Measurements from ENCODE around the gene STK11. TPM values are rescaled to one million over a fixed set of nuclear protein-coding genes. Genes with fewer than 3 reads are reported as not detected.
A peak's percentile ranks its signal among the peaks of the same experiment; 100 is the strongest.

The STK11 gene, protein sequence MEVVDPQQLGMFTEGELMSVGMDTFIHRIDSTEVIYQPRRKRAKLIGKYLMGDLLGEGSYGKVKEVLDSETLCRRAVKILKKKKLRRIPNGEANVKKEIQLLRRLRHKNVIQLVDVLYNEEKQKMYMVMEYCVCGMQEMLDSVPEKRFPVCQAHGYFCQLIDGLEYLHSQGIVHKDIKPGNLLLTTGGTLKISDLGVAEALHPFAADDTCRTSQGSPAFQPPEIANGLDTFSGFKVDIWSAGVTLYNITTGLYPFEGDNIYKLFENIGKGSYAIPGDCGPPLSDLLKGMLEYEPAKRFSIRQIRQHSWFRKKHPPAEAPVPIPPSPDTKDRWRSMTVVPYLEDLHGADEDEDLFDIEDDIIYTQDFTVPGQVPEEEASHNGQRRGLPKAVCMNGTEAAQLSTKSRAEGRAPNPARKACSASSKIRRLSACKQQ
- 10 to 100 TPM; 39.4 to 59.5 TPM for total RNA-seq
- polyA plus RNA-seq = 10 to 100 TPM; 30.1 to 58.9 TPM
- long read RNA-seq, donor 1, partial matches to known transcripts = 4 of 6 reads
- long read RNA-seq, donor 1, other reads (novel, unspliced or antisense) = 0 of 6 reads
- long read RNA-seq, donor 2, transcript STK11-201 (10 exons, 2,611 nt) = major isoform, 63 of 90 reads
- long read RNA-seq, donor 2, partial matches to known transcripts = 9 of 90 reads
- long read RNA-seq, donor 2, other reads (novel, unspliced or antisense) = 18 of 90 reads

- Histone ChIP-seq H3K27ac (ENCODE audit: low read depth in 1 of 2, low read length in 2 of 2) (peak within 1 kb of the TSS; percentile 32 to 35), H3K36me3 (ENCODE audit: control insufficient read depth in 1 of 2, insufficient read depth in 2 of 2, low read length in 1 of 2) (no peaks in the 10 kb centered on the region), H3K4me1 (ENCODE audit: control insufficient read depth in 1 of 2, insufficient read depth in 2 of 2, low read length in 2 of 2) (no peaks in the 10 kb centered on the region), H3K4me3 (ENCODE audit: low read length in 2 of 2) (peak within 1 kb of the TSS; percentile 91 to 96), H3K27me3 (ENCODE audit: control insufficient read depth in 1 of 2, insufficient read depth in 2 of 2, low read length in 1 of 2) (no peaks in the 10 kb centered on the region), H3K9me3 (ENCODE audit: control insufficient read depth, low read length) (no peaks in the 10 kb centered on the region)
- DNase-seq (peak; percentile 99 to 100), ATAC-seq (ENCODE audit: low FRiP score) (peak; percentile 96)
- WGBS, 2 donors = 3 to 5% methylated on average over 68 to 114 of the region's 114 CpGs
- intact Hi-C loops (cut with DNase I) = no loop called here
Observed at GRCh38 chr19:1205114-1206099, at the start of gene STK11. STK11 (plus strand) TSS chr19:1205778; CDS start chr19:1206914, 1,136 bp downstream.

- H3K4me3 ChIP-seq (ENCODE audit: low read length in 2 of 2) = no peak overlapping the region
- DNase-seq (no peak), ATAC-seq (ENCODE audit: low FRiP score) (no peak)
- no peaks in the 10 kb centered on the region for H3K4me1 ChIP-seq (ENCODE audit: control insufficient read depth in 1 of 2, insufficient read depth in 2 of 2, low read length in 2 of 2)
- H3K27ac ChIP-seq (ENCODE audit: low read depth in 1 of 2, low read length in 2 of 2) = no peak overlapping the region
- H3K27me3 ChIP-seq (ENCODE audit: control insufficient read depth in 1 of 2, insufficient read depth in 2 of 2, low read length in 1 of 2) = no peaks in the 10 kb centered on the region
- H3K36me3 ChIP-seq (ENCODE audit: control insufficient read depth in 1 of 2, insufficient read depth in 2 of 2, low read length in 1 of 2) = no peaks in the 10 kb centered on the region
- WGBS, 2 donors = 89 to 91% methylated on average over 24 of the region's 24 CpGs
- H3K9me3 ChIP-seq (ENCODE audit: control insufficient read depth, low read length) = no peaks in the 10 kb centered on the region
- intact Hi-C loops (cut with DNase I) = no loop called here
Observed at GRCh38 chr19:1156305-1156801, 49.2 kb upstream of the STK11 start.

DNA sequence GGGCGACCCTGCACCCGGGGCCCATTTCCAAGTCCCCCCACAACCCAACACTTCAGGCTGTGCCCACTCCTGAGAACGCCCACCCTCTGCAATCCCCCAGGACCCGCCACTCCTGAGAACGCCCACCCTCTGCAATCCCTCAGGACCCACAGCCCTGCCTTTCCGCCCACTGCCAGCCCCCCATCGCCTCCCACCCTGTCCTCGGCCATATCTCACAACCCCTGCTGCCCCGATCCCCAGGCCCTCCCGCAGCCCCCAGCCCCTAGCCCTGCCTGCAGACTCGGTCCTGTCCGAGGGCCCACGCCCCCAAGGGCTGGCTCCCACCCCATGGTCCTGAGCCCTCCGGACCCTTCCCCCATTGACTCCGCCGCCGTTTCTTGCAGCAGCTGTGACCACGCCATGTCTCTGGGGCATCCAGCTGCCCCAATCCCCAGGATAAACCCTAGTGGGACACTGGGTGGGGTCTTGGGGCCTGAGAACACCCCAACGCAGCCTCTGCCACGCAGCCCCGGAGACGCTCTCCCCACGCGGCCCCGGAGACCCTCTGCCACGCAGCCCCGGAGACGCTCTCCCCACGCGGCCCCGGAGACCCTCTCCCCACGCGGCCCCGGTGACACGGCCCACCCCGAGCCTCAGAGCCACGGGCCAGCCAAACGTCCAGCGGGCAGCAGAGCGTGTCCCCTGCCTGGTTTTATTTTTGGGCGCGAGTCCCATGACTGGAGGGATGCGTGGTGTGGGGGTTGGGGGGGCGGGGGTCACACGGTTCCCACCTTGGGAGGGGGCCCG, 48.6 kb upstream of the STK11 start:
- no peak for DNase-seq
- WGBS, 2 donors = 90 to 93% methylated on average over 37 to 46 of the region's 46 CpGs
- Histone ChIP-seq H3K9me3 (ENCODE audit: control insufficient read depth, low read length) (no peaks in the 10 kb centered on the region), H3K27ac (ENCODE audit: low read depth in 1 of 2, low read length in 2 of 2) (no peak overlapping the region), H3K36me3 (ENCODE audit: control insufficient read depth in 1 of 2, insufficient read depth in 2 of 2, low read length in 1 of 2) (no peaks in the 10 kb centered on the region), H3K4me3 (ENCODE audit: low read length in 2 of 2) (no peak overlapping the region), H3K4me1 (ENCODE audit: control insufficient read depth in 1 of 2, insufficient read depth in 2 of 2, low read length in 2 of 2) (no peaks in the 10 kb centered on the region), H3K27me3 (ENCODE audit: control insufficient read depth in 1 of 2, insufficient read depth in 2 of 2, low read length in 1 of 2) (no peaks in the 10 kb centered on the region)
- ATAC-seq (ENCODE audit: low FRiP score) = no peak
- intact Hi-C loops (cut with DNase I) = no loop called here

GRCh38 chr19:1157931-1158884, 47.4 kb upstream of the STK11 start:
- Histone ChIP-seq H3K36me3 (ENCODE audit: control insufficient read depth in 1 of 2, insufficient read depth in 2 of 2, low read length in 1 of 2) (no peaks in the 10 kb centered on the region), H3K27me3 (ENCODE audit: control insufficient read depth in 1 of 2, insufficient read depth in 2 of 2, low read length in 1 of 2) (no peaks in the 10 kb centered on the region), H3K4me3 (ENCODE audit: low read length in 2 of 2) (no peak overlapping the region), H3K27ac (ENCODE audit: low read depth in 1 of 2, low read length in 2 of 2) (no peak overlapping the region), H3K4me1 (ENCODE audit: control insufficient read depth in 1 of 2, insufficient read depth in 2 of 2, low read length in 2 of 2) (no peaks in the 10 kb centered on the region), H3K9me3 (ENCODE audit: control insufficient read depth, low read length) (no peaks in the 10 kb centered on the region)
- WGBS, 2 donors = 94 to 95% methylated on average over 69 of the region's 69 CpGs
- DNase-seq = no peak
- intact Hi-C loops (cut with DNase I) = no loop called here
- no peak for ATAC-seq (ENCODE audit: low FRiP score)

DNA sequence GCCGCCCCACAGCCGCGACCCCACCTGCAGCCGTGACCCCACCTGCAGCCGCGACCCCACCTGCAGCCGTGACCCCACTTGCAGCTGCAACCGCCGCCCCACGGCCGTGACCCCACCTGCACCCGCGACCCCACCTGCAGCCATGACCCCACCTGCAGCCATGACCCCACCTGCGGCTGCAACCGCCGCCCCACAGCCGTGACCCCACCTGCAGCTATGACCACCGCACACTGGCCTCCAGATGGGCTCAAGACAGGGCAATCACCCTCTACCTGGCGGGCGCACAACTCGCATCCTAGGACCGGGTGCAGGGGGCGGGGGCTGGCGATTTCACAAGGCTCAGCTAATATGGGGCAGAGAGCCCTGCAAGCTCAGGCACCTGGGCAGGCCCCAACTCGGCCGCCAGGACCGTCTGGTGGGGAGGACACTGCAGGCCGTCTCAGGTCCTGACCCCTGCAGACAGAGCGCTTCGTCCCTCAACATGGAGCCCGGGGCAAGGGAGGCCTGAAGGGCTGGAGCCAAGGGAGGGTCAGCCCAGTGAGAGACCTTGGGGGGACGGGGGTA, 46.6 kb upstream of the STK11 start:
- ATAC-seq (ENCODE audit: low FRiP score) = no peak
- Histone ChIP-seq H3K27ac (ENCODE audit: low read depth in 1 of 2, low read length in 2 of 2) (no peak overlapping the region), H3K9me3 (ENCODE audit: control insufficient read depth, low read length) (no peaks in the 10 kb centered on the region), H3K4me3 (ENCODE audit: low read length in 2 of 2) (no peak overlapping the region), H3K4me1 (ENCODE audit: control insufficient read depth in 1 of 2, insufficient read depth in 2 of 2, low read length in 2 of 2) (no peaks in the 10 kb centered on the region), H3K36me3 (ENCODE audit: control insufficient read depth in 1 of 2, insufficient read depth in 2 of 2, low read length in 1 of 2) (no peaks in the 10 kb centered on the region), H3K27me3 (ENCODE audit: control insufficient read depth in 1 of 2, insufficient read depth in 2 of 2, low read length in 1 of 2) (no peaks in the 10 kb centered on the region)
- WGBS, 2 donors = 94 to 95% methylated on average over 28 to 32 of the region's 32 CpGs
- intact Hi-C loops (cut with DNase I) = no loop called here
- DNase-seq = no peak

GRCh38 chr19:1159864-1160595, 45.5 kb upstream of the STK11 start:
- WGBS, 2 donors = 91 to 93% methylated on average over 27 to 31 of the region's 31 CpGs
- no peaks in the 10 kb centered on the region for H3K9me3 ChIP-seq (ENCODE audit: control insufficient read depth, low read length)
- H3K27me3 ChIP-seq (ENCODE audit: control insufficient read depth in 1 of 2, insufficient read depth in 2 of 2, low read length in 1 of 2) = no peaks in the 10 kb centered on the region
- H3K27ac ChIP-seq (ENCODE audit: low read depth in 1 of 2, low read length in 2 of 2) = no peak overlapping the region
- ATAC-seq (ENCODE audit: low FRiP score) (no peak), DNase-seq (no peak)
- H3K36me3 ChIP-seq (ENCODE audit: control insufficient read depth in 1 of 2, insufficient read depth in 2 of 2, low read length in 1 of 2) = no peaks in the 10 kb centered on the region
- intact Hi-C loops (cut with DNase I) = no loop called here
- H3K4me1 ChIP-seq (ENCODE audit: control insufficient read depth in 1 of 2, insufficient read depth in 2 of 2, low read length in 2 of 2) = no peaks in the 10 kb centered on the region
- no peak overlapping the region for H3K4me3 ChIP-seq (ENCODE audit: low read length in 2 of 2)

DNA sequence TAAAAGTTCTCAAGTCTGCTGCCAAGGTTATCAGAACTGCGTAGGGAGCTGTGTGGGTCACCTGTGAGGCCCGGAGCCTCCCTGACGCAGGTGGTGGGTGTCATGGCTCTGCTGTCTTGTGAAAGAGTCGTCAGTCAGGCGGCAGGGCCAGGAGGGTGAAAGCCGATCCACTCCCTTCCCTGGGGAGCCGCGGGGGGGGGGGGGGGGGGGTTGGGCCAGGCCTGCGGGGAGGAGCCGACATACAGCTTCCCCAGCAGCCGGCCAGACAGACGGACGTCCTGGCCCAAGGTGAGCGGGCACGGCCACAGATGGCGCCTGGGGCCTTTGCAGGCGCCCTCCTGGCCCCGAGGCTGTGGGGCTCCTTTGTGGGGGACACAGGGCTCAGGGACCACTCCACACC, 43.9 kb upstream of the STK11 start:
- no peaks in the 10 kb centered on the region for H3K9me3 ChIP-seq (ENCODE audit: control insufficient read depth, low read length)
- no peaks in the 10 kb centered on the region for H3K36me3 ChIP-seq (ENCODE audit: control insufficient read depth in 1 of 2, insufficient read depth in 2 of 2, low read length in 1 of 2)
- 61 to 69% methylated on average over 16 to 18 of the region's 18 CpGs for WGBS, 2 donors
- ATAC-seq (ENCODE audit: low FRiP score) = no peak
- no peak for DNase-seq
- H3K27ac ChIP-seq (ENCODE audit: low read depth in 1 of 2, low read length in 2 of 2) = no peak overlapping the region
- intact Hi-C loops (cut with DNase I) = no loop called here
- no peaks in the 10 kb centered on the region for H3K27me3 ChIP-seq (ENCODE audit: control insufficient read depth in 1 of 2, insufficient read depth in 2 of 2, low read length in 1 of 2)
- no peaks in the 10 kb centered on the region for H3K4me1 ChIP-seq (ENCODE audit: control insufficient read depth in 1 of 2, insufficient read depth in 2 of 2, low read length in 2 of 2)
- H3K4me3 ChIP-seq (ENCODE audit: low read length in 2 of 2) = no peak overlapping the region

All from aorta (tissue), 5 donors.